22Rv1 (cell line): ENCODE results near the gene TMTC1.

ENCODE experiments used
- CTCF ChIP-seq: fragments of 450-650 bp; IDR thresholded peaks from 2 replicates; pipeline ENCODE4 v1.5.1; 2017; ENCODE audit warnings: mild to moderate bottlenecking
- ZFX ChIP-seq: fragments of 450-650 bp; IDR thresholded peaks from 2 replicates; pipeline ENCODE4 v1.6.1; 2017; ENCODE audit warnings: antibody characterized with exemption, borderline replicate concordance

GRCh38 chr12:29681370-29681769 is 102.4 kb downstream of the TMTC1 start:
- TF ChIP-seq CTCF (no peak), ZFX (no peak)
